Gastroesophageal sphincter (tissue), 3 donors: ENCODE measurements around the gene MGRN1.

Source experiments
- POLR2A ChIP-seq, 2 donors: fragments of 450-650 bp; IDR thresholded peaks; one replicate each; pipeline ENCODE4 v1.6.1; 2017; ENCODE audit warnings: antibody characterized with exemption in 2 of 2, mild to moderate bottlenecking in 2 of 2, moderate library complexity in 1 of 2
- POLR2AphosphoS5 ChIP-seq: sonication (generic); formaldehyde crosslinking; IDR thresholded peaks from one replicate; pipeline ENCODE4 v1.6.1; 2017; ENCODE audit warnings: antibody characterized with exemption
- TF ChIP-seq, protein P1 (sequence below), 4 experiments: fragments of 200-600 bp in 2 of 4; fragments of 450-650 bp in 2 of 4; sonication (generic) in 1 of 4; IDR thresholded peaks; one replicate each; pipeline ENCODE4 v1.5.1; 2017 to 2019; ENCODE audit warnings: antibody characterized with exemption in 4 of 4, mild to moderate bottlenecking in 2 of 4, moderate library complexity in 2 of 4

DNA sequence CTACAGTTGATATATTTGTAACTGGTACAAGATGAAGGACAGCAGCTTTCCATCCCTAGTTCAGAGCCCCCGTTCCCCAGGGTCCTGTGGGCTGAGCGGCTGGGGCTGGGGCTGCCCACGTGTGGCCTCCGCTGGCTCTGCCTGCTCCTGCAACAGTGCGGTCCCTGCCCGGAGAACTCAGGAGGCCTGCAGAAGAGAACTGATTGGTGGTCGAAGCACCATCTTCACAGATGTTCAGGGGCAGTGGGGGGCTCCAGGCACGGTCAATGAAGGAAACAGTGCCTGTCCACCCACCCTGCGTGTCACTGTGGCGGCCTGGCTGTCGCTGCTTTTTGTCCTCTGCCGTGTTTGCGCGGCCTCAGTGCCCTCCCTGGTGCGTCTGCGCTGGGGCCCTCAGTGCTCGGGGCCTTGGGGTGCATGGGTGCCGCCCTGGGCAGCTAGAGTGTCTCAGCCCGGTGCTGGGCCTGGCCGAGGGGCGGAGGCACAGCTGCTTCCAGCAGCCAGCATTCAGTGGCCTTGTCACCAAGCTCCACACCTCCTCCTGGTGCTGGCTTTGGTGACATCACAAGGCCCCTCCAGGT, 64.6 kb downstream of the MGRN1 start:
- TF ChIP-seq POLR2A (IDR thresholded peaks at IDR 0.05) (no peak), POLR2AphosphoS5 (no peak)
- TF ChIP-seq, protein P1, sequence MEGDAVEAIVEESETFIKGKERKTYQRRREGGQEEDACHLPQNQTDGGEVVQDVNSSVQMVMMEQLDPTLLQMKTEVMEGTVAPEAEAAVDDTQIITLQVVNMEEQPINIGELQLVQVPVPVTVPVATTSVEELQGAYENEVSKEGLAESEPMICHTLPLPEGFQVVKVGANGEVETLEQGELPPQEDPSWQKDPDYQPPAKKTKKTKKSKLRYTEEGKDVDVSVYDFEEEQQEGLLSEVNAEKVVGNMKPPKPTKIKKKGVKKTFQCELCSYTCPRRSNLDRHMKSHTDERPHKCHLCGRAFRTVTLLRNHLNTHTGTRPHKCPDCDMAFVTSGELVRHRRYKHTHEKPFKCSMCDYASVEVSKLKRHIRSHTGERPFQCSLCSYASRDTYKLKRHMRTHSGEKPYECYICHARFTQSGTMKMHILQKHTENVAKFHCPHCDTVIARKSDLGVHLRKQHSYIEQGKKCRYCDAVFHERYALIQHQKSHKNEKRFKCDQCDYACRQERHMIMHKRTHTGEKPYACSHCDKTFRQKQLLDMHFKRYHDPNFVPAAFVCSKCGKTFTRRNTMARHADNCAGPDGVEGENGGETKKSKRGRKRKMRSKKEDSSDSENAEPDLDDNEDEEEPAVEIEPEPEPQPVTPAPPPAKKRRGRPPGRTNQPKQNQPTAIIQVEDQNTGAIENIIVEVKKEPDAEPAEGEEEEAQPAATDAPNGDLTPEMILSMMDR (IDR thresholded peaks at IDR 0.05): no peak
